SK-N-MC (cell line): ENCODE results near the gene UBR2.

Experiments used
- EZH2 ChIP-seq: fragments of 200-600 bp; sonication (generic); IDR thresholded peaks from one replicate; pipeline ENCODE4 v1.6.1; 2017; ENCODE audit warnings: antibody characterized with exemption
- FOXP2 ChIP-seq: optimal IDR thresholded peaks from 2 replicates; pipeline ENCODE3; 2011; ENCODE audit warnings: mild to moderate bottlenecking, moderate library complexity; ENCODE audit not compliant: insufficient read depth; ENCODE audit errors: extremely low read length, control extremely low read depth
- POLR2AphosphoS5 ChIP-seq: IDR thresholded peaks from 2 replicates; pipeline ENCODE4 v1.6.1; 2012; ENCODE audit warnings: mild to moderate bottlenecking, low read depth, low read length, borderline replicate concordance

GRCh38 chr6:42735976-42736375 is 172.1 kb downstream of the UBR2 start:
- TF ChIP-seq POLR2AphosphoS5, result no peak
- TF ChIP-seq EZH2, result no peak
- no peak for TF ChIP-seq FOXP2
